ENCODE results near the gene TECR. TPM values are rescaled to one million over a fixed set of nuclear protein-coding genes. Genes with fewer than 3 reads are reported as not detected.
A peak's percentile ranks its signal among the peaks of the same experiment; 100 is the strongest.

Gene TECR
- polyA plus RNA-seq, 3 donors, result 59.8 to 79.6 (median 76.7) TPM

DNA sequence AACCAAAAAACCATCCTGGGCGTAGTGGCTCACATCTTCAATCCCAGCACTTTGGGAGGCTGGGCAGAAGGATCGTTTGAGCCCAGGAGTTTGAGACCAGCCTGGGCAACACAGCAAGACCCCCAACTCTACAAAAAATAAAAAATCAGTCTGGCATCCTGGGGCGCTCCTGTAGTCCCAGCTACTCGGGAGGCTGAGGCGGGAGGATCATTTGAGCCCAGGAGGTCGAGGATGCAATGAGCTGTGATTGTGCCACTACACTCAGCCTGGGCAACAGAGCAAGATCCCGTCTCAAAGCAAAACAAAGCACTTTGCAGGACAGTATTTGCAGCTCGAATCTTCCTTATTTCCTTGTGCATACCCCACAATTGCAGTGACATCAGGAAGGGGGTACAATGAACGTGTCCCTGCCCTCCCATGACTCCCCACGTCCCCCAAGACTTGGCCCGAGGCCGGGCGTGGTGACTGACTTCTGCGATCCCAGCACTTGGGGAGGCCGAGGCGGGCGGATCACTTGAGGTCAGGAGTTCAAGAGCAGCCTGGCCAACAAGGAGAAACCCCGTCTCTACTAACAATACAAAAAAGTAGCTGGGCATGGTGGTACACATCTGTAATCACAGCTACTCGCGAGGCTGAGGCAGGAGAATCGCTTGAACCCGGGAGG lies 41.6 kb downstream of the TECR start:
- intact Hi-C loops (cut with micrococcal nuclease), result loop anchor here (5.0 to 10.0 kb wide), 3 partner anchors 101 to 204 kb away; partner anchors contain the start of genes ADGRE2 (in 1 of the 2) and ADGRE3 (in 1 of the 2)

More for the DNA sequence above, 41.6 kb downstream of the TECR start:
- H4K20me1 ChIP-seq (ENCODE audit: insufficient read depth, low read length), result peaks cover 37% of the 10 kb centered on the region
- peaks cover 42% of the 10 kb centered on the region for H3K4me1 Mint-ChIP-seq
- no peaks in the 10 kb centered on the region for H3K9me3 ChIP-seq (replicated peaks in 1 of 2; ENCODE audit: control insufficient read depth in 1 of 2, insufficient read depth in 1 of 2, low read length in 2 of 2)
- H3K79me2 ChIP-seq (ENCODE audit: insufficient read depth, low read length), result peaks cover 40% of the 10 kb centered on the region
- peak overlapping the region; percentile 58 to 97 (median 97) for H3K4me3 ChIP-seq (replicated peaks in 1 of 3; ENCODE audit: low read depth in 2 of 3, low read length in 3 of 3)
- H3K27ac ChIP-seq (ENCODE audit: low read depth in 1 of 2, low read length in 2 of 2), result peak overlapping the region in 1 of 2 donors; percentile 88
- no peaks in the 10 kb centered on the region for H3K9me3 Mint-ChIP-seq
- H3K27me3 Mint-ChIP-seq (ENCODE audit: low read depth in 3 of 3), result no peaks in the 10 kb centered on the region
- peak overlapping the region; percentile 80 for H3K9ac ChIP-seq (ENCODE audit: insufficient read depth, low read length, poor library complexity, severe bottlenecking)
- no peak for TF ChIP-seq CTCF (IDR thresholded peaks at IDR 0.05)
- peaks cover 10 to 16% of the 10 kb centered on the region in 2 donors for H3K36me3 ChIP-seq (replicated peaks in 1 of 2; ENCODE audit: control insufficient read depth in 1 of 2, insufficient read depth in 2 of 2, low read length in 2 of 2)
- peak overlapping the region; percentile 100 for H2AFZ ChIP-seq (ENCODE audit: insufficient read depth, low read depth, low read length, poor library complexity, severe bottlenecking)
- H3K4me3 Mint-ChIP-seq, result peak overlapping the region; percentile 91 to 94
- DNase-seq, result no peak
- WGBS (ENCODE audit: insufficient coverage), result 47% methylated on average over 13 of the region's 22 CpGs
- peak overlapping the region; percentile 96 for H3K4me2 ChIP-seq (replicated peaks; ENCODE audit: extremely low read depth, low read length, poor library complexity, severe bottlenecking)
- peaks cover 15 to 32% of the 10 kb centered on the region in 2 donors for H3K36me3 Mint-ChIP-seq
- H3K27ac Mint-ChIP-seq, result peak overlapping the region in 5 of 7 donors; percentile 59 to 95 (median 91)
- H3K4me1 ChIP-seq (ENCODE audit: control insufficient read depth in 1 of 2, insufficient read depth in 2 of 2, low read length in 2 of 2), result peaks cover 27 to 31% of the 10 kb centered on the region in 2 donors
- no peaks in the 10 kb centered on the region for H3K27me3 ChIP-seq (ENCODE audit: control insufficient read depth in 2 of 2, insufficient read depth in 2 of 2, low read length in 2 of 2)

Measured in CD14-positive monocyte (primary cell).